Osteoblast (primary cell): Measurements from ENCODE around the gene TNFRSF14. TPM values are rescaled to one million over a fixed set of nuclear protein-coding genes. Genes with fewer than 3 reads are reported as not detected.

Experiments
- DNase-seq: peaks from one replicate; pipeline ENCODE4 v3.0.0; 2011; ENCODE audit warnings: low spot score, mixed read lengths; ENCODE audit not compliant: insufficient read length; ENCODE audit errors: missing footprints
- H2AFZ ChIP-seq: 2 replicates; pipeline ENCODE4 v1.6.0; 2011; ENCODE audit warnings: mild to moderate bottlenecking, low read length
- H3K27ac ChIP-seq: 2 replicates; pipeline ENCODE4 v1.5.1; 2011; ENCODE audit warnings: mild to moderate bottlenecking, low read depth, low read length, moderate library complexity
- H3K27me3 ChIP-seq: 2 replicates; pipeline ENCODE4 v1.6.0; 2012; ENCODE audit warnings: mild to moderate bottlenecking, control low read depth, inconsistent platforms, low read length, moderate library complexity; ENCODE audit not compliant: insufficient read depth
- H3K36me3 ChIP-seq: 2 replicates; pipeline ENCODE4 v1.5.1; 2011; ENCODE audit warnings: mild to moderate bottlenecking, low read length, control low read depth, moderate library complexity; ENCODE audit not compliant: insufficient read depth
- H3K4me1 ChIP-seq: 2 replicates; pipeline ENCODE4 v1.5.1; 2011; ENCODE audit warnings: mild to moderate bottlenecking, low read length, control low read depth, moderate library complexity; ENCODE audit not compliant: insufficient read depth
- H3K4me2 ChIP-seq: 2 replicates; pipeline ENCODE4 v1.6.0; 2011; ENCODE audit warnings: mild to moderate bottlenecking, low read length; ENCODE audit not compliant: insufficient read depth
- H3K4me3 ChIP-seq: fragments of 200-600 bp; sonication (generic); 3 replicates; pipeline ENCODE4 v1.5.1; 2012; ENCODE audit warnings: mild to moderate bottlenecking, low read length, inconsistent platforms; ENCODE audit not compliant: insufficient read depth
- H3K79me2 ChIP-seq: 2 replicates; pipeline ENCODE4 v1.6.0; 2012; ENCODE audit warnings: mild to moderate bottlenecking, low read length, control low read depth, inconsistent platforms; ENCODE audit not compliant: insufficient read depth
- H3K9me3 ChIP-seq: 2 replicates; pipeline ENCODE4 v1.5.1; 2011; ENCODE audit warnings: low read depth, low read length, control low read depth
- H4K20me1 ChIP-seq: 2 replicates; pipeline ENCODE4 v1.6.0; 2012; ENCODE audit warnings: mild to moderate bottlenecking, low read length, control low read depth; ENCODE audit not compliant: insufficient read depth
- total RNA-seq: library from RNA; depleted of rRNA; stranded (reverse); fragments of >200 nt; gene quantifications from 2 replicates; pipeline ENCODE4 v1.2.3, GENCODE V29; 2012
- TF ChIP-seq, protein P1 (sequence below): IDR thresholded peaks from 2 replicates; pipeline ENCODE4 v1.5.1; 2011; ENCODE audit warnings: mild to moderate bottlenecking, low read depth, low read length, moderate library complexity; ENCODE audit errors: extremely low read depth

Gene TNFRSF14
- total RNA-seq, 1 donor: 36.6 TPM

DNA sequence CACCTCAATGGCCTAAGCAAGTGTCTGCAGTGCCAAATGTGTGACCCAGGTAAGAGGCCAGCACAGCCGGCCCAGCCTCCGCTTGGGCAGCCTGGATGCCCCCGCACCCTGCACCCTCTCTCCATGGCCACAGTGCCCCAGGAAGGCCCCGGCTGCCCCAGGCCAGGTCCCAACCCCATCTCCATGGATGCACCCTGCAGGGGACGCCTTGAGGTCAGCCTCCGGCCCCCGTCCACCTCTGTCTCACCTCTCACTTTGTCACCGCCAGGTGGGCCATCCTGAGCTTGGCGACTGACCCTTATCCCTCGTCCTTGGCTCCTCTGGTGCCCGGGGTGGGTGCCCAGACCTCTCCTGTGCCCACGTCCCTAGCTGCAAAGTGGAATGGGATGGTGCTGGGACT, 2.2 kb downstream of the TNFRSF14 start:
- no peak overlapping the region for H3K27ac ChIP-seq
- no peaks in the 10 kb centered on the region for H4K20me1 ChIP-seq
- H3K36me3 ChIP-seq: no peaks in the 10 kb centered on the region
- TF ChIP-seq, protein P1, sequence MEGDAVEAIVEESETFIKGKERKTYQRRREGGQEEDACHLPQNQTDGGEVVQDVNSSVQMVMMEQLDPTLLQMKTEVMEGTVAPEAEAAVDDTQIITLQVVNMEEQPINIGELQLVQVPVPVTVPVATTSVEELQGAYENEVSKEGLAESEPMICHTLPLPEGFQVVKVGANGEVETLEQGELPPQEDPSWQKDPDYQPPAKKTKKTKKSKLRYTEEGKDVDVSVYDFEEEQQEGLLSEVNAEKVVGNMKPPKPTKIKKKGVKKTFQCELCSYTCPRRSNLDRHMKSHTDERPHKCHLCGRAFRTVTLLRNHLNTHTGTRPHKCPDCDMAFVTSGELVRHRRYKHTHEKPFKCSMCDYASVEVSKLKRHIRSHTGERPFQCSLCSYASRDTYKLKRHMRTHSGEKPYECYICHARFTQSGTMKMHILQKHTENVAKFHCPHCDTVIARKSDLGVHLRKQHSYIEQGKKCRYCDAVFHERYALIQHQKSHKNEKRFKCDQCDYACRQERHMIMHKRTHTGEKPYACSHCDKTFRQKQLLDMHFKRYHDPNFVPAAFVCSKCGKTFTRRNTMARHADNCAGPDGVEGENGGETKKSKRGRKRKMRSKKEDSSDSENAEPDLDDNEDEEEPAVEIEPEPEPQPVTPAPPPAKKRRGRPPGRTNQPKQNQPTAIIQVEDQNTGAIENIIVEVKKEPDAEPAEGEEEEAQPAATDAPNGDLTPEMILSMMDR: no peak
- DNase-seq: peak; percentile 83
- no peaks in the 10 kb centered on the region for H3K9me3 ChIP-seq
- peaks cover 6% of the 10 kb centered on the region for H3K4me1 ChIP-seq
- no peaks in the 10 kb centered on the region for H3K27me3 ChIP-seq
- no peak overlapping the region for H2AFZ ChIP-seq
- peaks cover 3% of the 10 kb centered on the region for H3K79me2 ChIP-seq
- no peak overlapping the region for H3K4me2 ChIP-seq
- no peak overlapping the region for H3K4me3 ChIP-seq

DNA sequence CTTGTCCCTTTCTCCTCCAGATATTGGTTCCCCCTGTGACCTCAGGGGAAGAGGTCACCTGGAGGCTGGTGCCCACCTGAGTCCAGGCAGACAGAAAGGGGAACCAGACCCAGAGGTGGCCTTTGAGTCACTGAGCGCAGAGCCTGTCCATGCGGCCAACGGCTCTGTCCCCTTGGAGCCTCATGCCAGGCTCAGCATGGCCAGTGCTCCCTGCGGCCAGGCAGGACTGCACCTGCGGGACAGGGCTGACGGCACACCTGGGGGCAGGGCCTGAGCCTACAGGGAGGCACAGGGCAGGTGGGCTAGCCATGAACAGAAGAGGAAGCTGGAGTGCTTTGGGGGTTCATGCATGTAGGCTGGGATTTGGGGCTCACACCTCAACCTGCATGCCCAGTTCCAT, 2.7 kb downstream of the TNFRSF14 start:
- Histone ChIP-seq H3K27ac (no peak overlapping the region), H3K4me1 (peaks cover 6% of the 10 kb centered on the region), H3K79me2 (peaks cover 3% of the 10 kb centered on the region), H3K27me3 (no peaks in the 10 kb centered on the region), H2AFZ (no peak overlapping the region), H3K4me3 (no peak overlapping the region), H3K4me2 (no peak overlapping the region), H3K9me3 (no peaks in the 10 kb centered on the region), H4K20me1 (no peaks in the 10 kb centered on the region), H3K36me3 (no peaks in the 10 kb centered on the region)
- TF ChIP-seq, protein P1: no peak
- DNase-seq: no peak

DNA sequence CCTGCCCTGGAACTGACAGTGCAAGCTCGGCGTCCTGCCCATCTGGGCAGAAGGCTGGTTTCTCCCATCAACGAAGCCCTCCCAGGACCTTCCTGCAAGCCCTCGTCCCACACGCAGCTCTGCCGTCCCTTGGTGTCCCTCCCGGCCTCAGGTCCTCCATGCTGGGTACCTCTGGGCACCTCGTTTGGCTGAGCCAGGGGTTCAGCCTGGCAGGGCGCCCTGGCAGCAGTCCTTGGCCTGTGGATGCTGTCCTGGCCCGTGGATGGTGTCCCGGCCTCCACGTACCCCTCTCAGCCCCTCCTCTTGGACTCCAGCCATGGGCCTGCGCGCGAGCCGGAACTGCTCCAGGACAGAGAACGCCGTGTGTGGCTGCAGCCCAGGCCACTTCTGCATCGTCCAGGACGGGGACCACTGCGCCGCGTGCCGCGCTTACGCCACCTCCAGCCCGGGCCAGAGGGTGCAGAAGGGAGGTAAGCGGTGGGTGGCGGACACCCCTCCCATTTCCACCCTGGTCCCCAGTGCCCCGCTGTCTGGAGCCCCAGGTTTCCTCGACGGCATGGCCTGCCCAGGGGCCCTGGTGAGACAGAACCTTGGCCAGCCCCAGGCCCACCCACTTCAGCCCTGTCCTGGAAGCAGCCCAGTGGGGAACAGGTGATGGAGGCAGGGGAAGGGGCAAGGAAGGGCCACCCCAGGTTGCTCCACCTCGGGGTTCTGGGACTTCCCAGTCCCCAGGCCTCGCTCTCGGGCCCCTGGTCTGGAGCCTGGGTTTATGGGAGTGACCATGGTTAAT, 3.5 kb downstream of the TNFRSF14 start:
- Histone ChIP-seq H3K9me3 (no peaks in the 10 kb centered on the region), H3K36me3 (no peaks in the 10 kb centered on the region), H3K4me3 (no peak overlapping the region), H2AFZ (no peak overlapping the region), H3K27ac (no peak overlapping the region), H3K79me2 (peaks cover 3% of the 10 kb centered on the region), H3K27me3 (no peaks in the 10 kb centered on the region), H3K4me2 (no peak overlapping the region), H4K20me1 (no peaks in the 10 kb centered on the region), H3K4me1 (peaks cover 6% of the 10 kb centered on the region)
- peak; percentile 50 for DNase-seq
- TF ChIP-seq, protein P1: no peak

DNA sequence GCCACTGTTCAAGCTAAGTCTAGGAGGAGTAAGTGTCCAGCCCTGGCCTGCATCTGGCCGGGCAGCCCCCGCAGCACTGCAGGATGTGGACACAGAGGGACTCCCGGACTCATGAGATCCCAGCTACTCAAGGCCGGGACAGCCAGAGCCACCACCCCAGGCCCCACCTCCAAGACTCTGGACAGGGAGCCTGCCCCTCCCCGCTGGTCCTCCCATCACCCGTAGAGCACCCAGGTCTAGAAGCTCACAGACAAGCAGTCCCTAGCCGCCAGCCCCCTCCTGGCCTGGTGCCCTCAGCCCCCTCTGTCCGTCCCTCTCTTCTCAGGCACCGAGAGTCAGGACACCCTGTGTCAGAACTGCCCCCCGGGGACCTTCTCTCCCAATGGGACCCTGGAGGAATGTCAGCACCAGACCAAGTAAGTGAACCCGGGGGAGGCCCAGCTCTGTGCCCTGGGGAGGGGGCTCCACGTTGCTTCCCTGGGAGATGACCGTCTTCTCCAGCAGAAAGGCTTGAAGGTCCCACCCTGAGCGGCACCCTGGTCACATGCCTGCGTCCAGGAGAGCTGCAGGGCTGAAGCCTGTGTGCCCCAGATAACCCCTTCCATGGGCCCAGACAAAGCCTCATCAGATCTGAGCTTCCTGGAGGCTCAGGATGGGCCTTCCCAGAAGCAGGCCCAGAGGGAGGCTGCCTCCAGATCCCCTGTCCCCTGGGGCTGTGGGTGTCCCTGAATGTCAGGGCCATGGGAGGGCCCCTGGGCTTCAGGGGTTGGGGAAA, 4.3 kb downstream of the TNFRSF14 start:
- Histone ChIP-seq H3K4me3 (no peak overlapping the region), H3K4me1 (peaks cover 5% of the 10 kb centered on the region), H3K36me3 (no peaks in the 10 kb centered on the region), H3K79me2 (peaks cover 3% of the 10 kb centered on the region), H2AFZ (no peak overlapping the region), H4K20me1 (peaks cover 3% of the 10 kb centered on the region), H3K9me3 (no peaks in the 10 kb centered on the region), H3K27me3 (peaks cover 4% of the 10 kb centered on the region), H3K4me2 (no peak overlapping the region), H3K27ac (no peak overlapping the region)
- peak; percentile 80 for DNase-seq
- TF ChIP-seq, protein P1: no peak
